DMS 273 (cell line): ENCODE results near the gene ADCY9.
A peak's percentile ranks its signal among the peaks of the same experiment; 100 is the strongest.
"Not testable (repeated sequence)": the region's sequence is repeated elsewhere in the genome, so short reads cannot be mapped to it uniquely, and the experiment has no call there.

Experiments
- DNase-seq: peaks from one replicate; lab custom pipeline; 2025; ENCODE audit not compliant: unreplicated experiment; lab: John Stamatoyannopoulos, UW

The ADCY9 gene

DNA sequence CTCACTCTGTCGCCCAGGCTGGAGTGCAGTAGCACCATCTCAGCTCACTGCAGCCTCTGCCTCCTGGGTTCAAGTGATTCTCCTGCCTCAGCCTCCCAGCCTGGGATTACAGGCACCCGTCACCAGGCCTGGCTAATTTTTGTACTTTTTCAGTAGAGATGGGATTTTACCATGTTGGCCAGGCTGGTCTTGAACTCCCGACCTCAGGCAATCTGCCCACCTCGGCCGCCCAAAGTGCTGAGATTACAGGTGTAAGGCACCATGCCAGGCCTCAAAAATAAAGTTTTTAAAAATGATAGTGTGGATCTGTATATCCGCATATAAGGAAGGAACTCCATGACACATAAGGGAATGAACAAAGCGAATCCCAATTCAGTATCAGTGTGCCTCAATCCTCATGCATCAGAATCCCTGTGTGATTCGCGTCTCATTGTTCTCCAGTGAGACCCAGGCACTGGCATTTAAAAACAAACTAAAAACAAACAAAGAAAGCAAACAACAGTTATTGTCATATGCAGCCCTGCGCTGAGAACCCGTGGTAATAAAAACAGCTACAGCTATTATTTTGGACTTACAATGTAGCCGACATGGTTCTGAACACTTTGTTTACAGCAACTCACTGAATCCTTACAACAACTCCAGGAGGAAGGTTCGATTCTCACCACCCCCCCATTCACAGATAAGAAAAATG, 181.6 kb downstream of the ADCY9 start:
- no peak for DNase-seq

DNA sequence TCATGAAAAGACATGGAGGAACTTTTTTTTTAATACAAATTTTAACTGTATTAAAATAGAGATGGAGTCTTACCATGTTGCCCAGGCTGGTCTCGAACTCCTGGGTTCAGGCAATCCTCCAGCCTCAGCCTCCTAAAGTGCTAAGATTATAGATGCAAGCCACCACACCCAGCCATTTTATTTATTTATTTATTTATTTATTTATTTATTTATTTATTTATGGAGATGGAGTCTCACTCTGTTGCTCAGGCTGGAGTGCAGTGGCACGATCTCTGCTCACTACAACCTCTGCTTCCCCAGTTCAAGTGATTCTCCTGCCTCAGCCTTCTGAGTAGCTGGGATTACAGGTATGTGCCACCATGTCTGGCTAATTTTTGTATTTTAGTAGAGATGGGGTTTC, 189.1 kb downstream of the ADCY9 start:
- DNase-seq, result not testable (repeated sequence)

DNA sequence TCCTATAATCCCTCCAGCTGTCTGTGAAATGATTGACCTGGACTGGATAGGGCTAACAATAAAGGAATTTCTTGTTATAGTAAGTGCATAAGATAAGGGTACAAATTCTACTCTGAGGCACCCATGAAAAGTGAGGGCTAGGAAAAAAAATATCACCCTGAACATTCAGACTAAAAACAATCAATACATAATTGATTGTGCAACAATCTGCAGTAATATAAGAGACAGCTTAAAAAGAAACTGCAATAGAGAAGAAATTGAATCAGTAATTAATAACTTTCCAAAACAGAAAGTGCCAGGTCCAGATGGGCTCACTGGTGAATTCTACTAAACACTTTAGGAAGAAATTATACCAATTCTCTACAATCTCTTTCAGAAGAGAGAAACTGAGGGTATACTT, 191.5 kb downstream of the ADCY9 start:
- no peak for DNase-seq

DNA sequence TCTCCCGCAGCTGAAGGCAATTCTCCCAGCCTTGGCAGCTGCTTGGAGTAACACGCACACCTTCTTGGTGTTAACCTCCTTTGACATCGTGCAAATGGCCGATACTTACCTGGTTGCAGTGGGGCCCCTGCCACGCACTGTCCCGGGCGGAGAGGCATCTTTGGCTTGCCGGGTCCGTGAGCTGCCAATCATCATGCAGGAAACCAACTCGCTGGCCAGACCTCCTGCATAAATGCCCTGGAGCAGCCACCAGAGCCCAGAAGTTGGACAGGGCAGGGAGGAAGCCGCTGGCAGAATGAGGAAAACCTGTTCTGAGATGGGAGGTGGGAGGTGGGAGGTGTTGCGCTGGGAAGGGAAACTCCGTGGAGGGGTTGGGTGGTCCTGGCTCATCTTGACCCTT, 194.0 kb downstream of the ADCY9 start:
- DNase-seq, result no peak

DNA sequence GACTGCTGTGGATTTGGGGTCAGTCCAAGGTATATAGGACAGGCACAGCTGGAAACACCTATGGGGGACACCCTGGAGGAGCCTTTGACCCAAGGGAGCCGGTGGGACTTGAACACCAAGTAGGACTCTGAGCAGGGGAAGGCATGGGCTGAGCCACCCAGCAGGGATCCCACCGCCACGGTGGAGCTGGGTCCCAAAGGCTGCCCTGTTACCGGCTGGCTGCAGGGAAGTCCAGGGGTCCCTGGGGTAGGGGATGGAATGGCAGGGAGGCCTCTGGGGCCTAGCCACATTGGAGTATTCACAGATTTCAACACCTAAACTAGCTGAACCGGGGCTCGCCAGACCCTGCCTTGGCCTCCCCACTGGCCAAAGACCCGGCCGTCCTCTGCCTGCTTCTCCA, 196.0 kb downstream of the ADCY9 start:
- DNase-seq, result no peak

DNA sequence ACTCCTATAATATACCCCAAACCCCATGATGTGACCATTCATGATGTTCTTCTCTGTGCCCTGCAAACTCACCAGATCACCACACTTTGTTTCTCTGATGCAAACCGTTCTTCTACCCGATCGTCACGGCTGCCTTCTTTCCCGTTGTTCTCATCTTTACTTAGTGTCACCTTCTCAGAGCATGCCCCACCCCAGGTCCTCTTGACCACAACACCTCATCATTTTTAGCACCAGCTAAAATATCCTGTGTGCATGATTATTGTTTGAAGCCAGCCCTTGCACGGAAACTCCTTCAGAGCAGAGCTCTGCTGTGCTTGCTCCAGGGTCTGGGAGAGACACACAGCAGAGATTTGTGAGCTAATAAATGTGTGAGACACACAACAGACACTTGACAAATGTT, 196.8 kb downstream of the ADCY9 start:
- no peak for DNase-seq

DNA sequence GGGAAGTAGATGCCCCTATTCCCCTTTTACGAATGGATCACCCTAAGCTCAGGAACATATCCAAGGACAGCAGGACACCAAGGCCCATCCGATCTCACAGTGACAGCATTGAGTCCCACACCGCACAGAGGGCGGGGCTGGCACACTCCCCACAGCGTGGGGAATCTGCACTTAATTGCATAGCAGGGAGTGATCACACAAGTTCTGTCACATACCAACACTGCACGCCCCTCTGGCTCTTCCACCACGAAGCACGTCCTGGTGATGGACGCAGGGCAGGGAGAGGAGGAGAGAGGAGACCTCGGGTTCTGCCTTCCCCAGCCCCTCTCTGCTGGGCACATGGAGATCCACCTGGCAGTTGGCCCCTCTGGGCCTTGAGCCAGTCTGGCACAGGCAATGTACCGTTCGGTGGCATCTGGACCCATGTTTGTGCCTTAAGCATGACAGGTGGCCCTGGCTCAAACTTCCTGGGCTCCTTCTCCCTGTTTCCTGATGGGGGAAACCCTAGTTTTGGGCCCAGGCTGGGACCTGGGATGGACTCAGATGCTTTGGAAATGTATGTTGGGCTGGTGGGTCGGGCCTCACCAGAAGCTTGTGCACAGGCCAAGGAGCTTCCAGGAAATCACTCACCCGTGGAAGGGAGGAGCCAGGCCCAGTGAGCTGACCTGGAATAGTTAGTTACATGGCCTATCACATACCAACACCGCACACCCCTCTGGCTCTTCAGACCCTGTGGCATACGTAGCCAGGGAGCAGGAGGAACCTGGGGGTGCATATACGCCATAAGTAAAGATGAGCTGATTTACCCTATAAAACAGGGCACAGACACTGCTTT, 200.6 kb downstream of the ADCY9 start:
- DNase-seq, result peak; percentile 83

DNA sequence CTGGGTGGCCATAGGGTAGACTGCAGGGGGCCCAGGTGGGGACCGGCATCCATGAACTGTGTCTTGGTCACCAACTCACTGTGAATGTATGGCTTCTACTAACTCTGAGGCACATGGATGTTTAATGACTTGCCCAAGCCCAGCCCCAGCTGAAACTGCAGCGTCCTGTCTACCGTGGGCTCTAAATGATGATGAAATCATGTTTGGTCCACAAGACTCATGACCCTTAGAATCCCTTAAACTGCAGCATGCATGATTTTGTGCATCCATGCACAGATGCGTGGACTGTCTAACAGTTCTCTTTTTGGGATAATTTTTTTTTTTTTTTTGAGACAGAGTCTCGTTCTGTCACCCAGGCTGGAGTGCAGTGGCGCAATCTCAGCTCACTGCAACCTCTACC, 203.3 kb downstream of the ADCY9 start:
- DNase-seq, result no peak
